Mononuclear cell (primary cell): Measurements from ENCODE around the gene CHADL. TPM values are rescaled to one million over a fixed set of nuclear protein-coding genes. Genes with fewer than 3 reads are reported as not detected.
"Not testable (repeated sequence)": the region's sequence is repeated elsewhere in the genome, so short reads cannot be mapped to it uniquely, and the experiment has no call there.

Experiments used
- H3K27me3 ChIP-seq: 2 replicates; pipeline ENCODE4 v1.6.0; 2011; ENCODE audit warnings: low read length, control low read depth; ENCODE audit not compliant: insufficient read depth
- H3K4me1 ChIP-seq: 2 replicates; pipeline ENCODE4 v1.5.1; 2011; ENCODE audit warnings: mild to moderate bottlenecking, low read length, control low read depth; ENCODE audit not compliant: insufficient read depth
- H3K4me3 ChIP-seq: 2 replicates; pipeline ENCODE4 v1.5.1; 2011; ENCODE audit warnings: mild to moderate bottlenecking, low read length, moderate library complexity
- H3K9me3 ChIP-seq: 2 replicates; pipeline ENCODE4 v1.5.1; 2011; ENCODE audit warnings: low read depth, mild to moderate bottlenecking, control low read depth, low read length
- total RNA-seq: library from RNA; depleted of rRNA; stranded (reverse); fragments of >200 nt; gene quantifications from one replicate; pipeline ENCODE4 v1.2.3, GENCODE V29; 2012

Gene CHADL
- total RNA-seq, 1 donor = 1.5 TPM

DNA sequence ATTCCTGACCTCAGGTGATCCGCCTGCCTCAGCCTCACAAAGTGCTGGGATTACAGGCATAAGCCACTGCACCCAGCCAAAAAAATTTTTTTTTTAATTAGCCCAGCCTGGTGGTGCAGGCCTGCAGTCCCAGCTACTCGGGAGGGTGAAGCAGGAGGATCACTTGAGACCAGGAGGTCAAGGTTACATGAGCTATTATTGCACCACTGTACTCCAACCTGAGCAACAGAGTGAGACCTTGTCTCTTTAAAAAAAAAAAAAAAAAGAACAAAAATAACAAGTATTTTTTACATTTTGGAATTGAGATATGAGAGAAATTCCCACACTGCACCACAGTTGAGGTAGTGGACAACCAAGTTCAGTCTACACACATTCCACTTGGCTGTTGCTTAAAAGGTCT lies 49.3 kb downstream of the CHADL start:
- Histone ChIP-seq H3K4me1 (no peaks in the 10 kb centered on the region), H3K9me3 (no peaks in the 10 kb centered on the region), H3K4me3 (no peak overlapping the region), H3K27me3 (no peaks in the 10 kb centered on the region)

DNA sequence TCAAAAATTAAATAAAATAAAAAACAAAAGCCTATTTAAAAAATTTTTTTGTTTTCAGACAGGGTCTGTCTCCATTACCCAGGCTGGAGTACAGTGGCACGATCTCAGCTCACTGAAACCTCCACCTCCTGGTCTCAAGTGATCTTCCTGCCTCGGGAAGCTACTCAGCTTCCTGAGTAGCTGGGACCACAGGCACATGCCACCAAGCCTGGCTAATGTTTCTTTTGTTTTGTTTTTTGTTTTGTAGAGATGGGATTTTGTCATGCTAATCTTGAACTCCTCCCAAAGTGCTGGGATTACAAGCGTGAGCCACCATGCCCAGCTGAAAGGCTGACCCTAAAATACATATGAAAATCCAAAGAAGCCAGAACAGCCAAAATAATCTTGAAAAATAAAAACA lies 56.1 kb downstream of the CHADL start:
- Histone ChIP-seq H3K9me3 (no peaks in the 10 kb centered on the region), H3K4me1 (no peaks in the 10 kb centered on the region), H3K4me3 (no peak overlapping the region), H3K27me3 (no peaks in the 10 kb centered on the region)

DNA sequence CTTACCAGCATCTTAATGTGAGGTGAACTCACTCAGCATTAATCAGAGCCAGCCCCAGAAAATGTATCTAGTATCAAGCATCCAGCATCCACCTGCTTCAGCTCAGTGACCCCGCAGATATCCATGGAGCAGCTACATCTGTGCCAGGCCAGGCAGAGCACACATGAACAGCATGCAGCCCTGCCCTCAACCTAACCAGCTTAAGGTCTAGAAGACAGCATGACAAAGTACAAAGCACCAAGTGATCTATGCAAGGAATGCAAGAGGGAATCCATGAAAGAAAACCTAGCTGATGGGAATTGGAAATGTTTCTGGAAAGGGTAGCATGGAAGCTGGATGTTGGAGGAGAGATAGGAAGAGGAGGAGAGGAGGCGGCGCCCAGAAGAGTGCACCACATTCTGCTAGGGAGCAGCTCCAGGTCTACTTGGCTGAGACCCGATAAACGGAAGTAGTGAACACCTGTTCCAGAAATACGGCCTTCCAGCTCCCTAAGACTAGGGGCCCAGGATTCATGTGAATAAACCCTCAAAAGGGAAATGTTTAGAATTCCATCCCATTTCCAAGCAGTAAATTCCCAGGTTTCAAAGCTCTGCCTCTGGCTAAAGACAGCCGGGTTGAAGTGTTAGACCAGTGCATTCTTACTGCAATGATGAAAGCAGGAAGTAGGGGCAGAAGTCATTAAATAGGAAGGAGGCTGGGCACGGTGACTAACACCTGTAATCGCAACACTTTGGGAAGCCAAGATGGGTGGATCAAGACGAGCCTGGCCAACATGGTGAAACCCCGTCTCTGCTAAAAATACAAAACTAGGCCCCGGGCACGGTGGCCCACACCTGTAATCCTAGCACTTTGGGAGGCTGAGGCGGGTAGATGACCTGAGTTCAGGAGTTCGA lies 59.1 kb downstream of the CHADL start:
- Histone ChIP-seq H3K9me3 (no peaks in the 10 kb centered on the region), H3K4me1 (no peaks in the 10 kb centered on the region), H3K27me3 (no peaks in the 10 kb centered on the region), H3K4me3 (no peak overlapping the region)

- Histone ChIP-seq H3K9me3 (no peaks in the 10 kb centered on the region), H3K27me3 (no peaks in the 10 kb centered on the region)
Observed at GRCh38 chr22:41180926-41181325, 59.8 kb downstream of the CHADL start.

DNA sequence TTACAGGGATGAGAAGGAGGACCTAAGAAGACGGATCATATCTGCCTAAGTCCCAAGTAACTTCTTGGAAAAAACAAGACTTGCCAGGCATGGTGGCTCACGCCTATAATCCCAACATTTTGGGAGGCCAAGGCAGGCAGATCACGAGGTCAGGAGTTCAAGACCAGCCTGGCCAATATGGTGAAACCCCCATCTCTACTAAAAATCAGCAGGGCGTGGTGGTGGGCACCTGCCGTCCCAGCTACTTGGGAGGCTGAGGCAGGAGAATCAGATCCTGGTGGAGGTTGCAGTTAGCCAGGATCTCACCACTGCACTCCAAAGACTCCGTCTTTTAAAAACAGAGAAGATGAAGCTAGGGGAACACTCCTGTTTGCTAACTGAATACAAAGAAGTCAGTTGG lies 60.4 kb downstream of the CHADL start:
- H3K4me3 ChIP-seq, H3K27me3 ChIP-seq, H3K4me1 ChIP-seq, H3K9me3 ChIP-seq: not testable (repeated sequence)

More at GRCh38 chr22:41180926-41181325, 59.8 kb downstream of the CHADL start:
- Histone ChIP-seq H3K4me1 (no peaks in the 10 kb centered on the region), H3K4me3 (no peak overlapping the region)

Other genes starting within 250 kb of the CHADL start
- gene EP300, start 148.3 kb downstream of the CHADL start, total RNA-seq = 202 TPM
- gene L3MBTL2, start 35.6 kb downstream of the CHADL start, total RNA-seq = 8.9 TPM
- 48.6 TPM for gene RANGAP1, start 45.3 kb upstream of the CHADL start, total RNA-seq
- 11.3 TPM for gene ZC3H7B, start 60.6 kb upstream of the CHADL start, total RNA-seq
- 3.5 TPM for gene TEF, start 141.0 kb upstream of the CHADL start, total RNA-seq
- gene TOB2, start 205.9 kb upstream of the CHADL start, total RNA-seq = 7.2 TPM
- 55.4 TPM for gene PHF5A, start 227.8 kb upstream of the CHADL start, total RNA-seq
- gene ACO2, start 228.2 kb upstream of the CHADL start, total RNA-seq = 41.6 TPM